ENCODE measurements around the gene EPAS1. TPM values are rescaled to one million over a fixed set of nuclear protein-coding genes. Genes with fewer than 3 reads are reported as not detected.

EPAS1 gene
- total and polyA plus RNA-seq, 2 experiments from 2014 or later = 1.4 to 4.8 TPM

GRCh38 chr2:46349115-46349547, 51.9 kb downstream of the EPAS1 start:
- Histone ChIP-seq H3K27ac (no peak overlapping the region), H3K4me1 (ENCODE audit: low read depth) (peaks cover 20% of the 10 kb centered on the region), H3K36me3 (no peaks in the 10 kb centered on the region), H3K9me3 (ENCODE audit: low read depth) (no peaks in the 10 kb centered on the region), H3K4me3 (no peak overlapping the region), H3K27me3 (no peaks in the 10 kb centered on the region)
- no peak for TF ChIP-seq CTCF (IDR thresholded peaks at IDR 0.05; ENCODE audit: low read depth, low read length)
- DNase-seq (ENCODE audit: low read depth in 1 of 2, low spot score in 1 of 2) = no peak

- DNase-seq (ENCODE audit: low read depth in 1 of 2, low spot score in 1 of 2) = peak in 1 of 2 donors; percentile 74
- no peaks in the 10 kb centered on the region for H3K9me3 ChIP-seq (ENCODE audit: low read depth)
- H3K27ac ChIP-seq = no peak overlapping the region
These were observed 53.0 kb downstream of the EPAS1 start for GRCh38 chr2:46350029-46350689.

GRCh38 chr2:46351098-46351749, 54.0 kb downstream of the EPAS1 start:
- Histone ChIP-seq H3K36me3 (no peaks in the 10 kb centered on the region), H3K4me3 (no peak overlapping the region), H3K27me3 (no peaks in the 10 kb centered on the region), H3K9me3 (ENCODE audit: low read depth) (no peaks in the 10 kb centered on the region), H3K27ac (no peak overlapping the region), H3K4me1 (ENCODE audit: low read depth) (peaks cover 20% of the 10 kb centered on the region)
- no peak for DNase-seq (ENCODE audit: low read depth in 1 of 2, low spot score in 1 of 2)
- no peak for TF ChIP-seq CTCF (IDR thresholded peaks at IDR 0.05; ENCODE audit: low read depth, low read length)

More at GRCh38 chr2:46350029-46350689, 53.0 kb downstream of the EPAS1 start:
- Histone ChIP-seq H3K27me3 (no peaks in the 10 kb centered on the region), H3K4me1 (ENCODE audit: low read depth) (peaks cover 20% of the 10 kb centered on the region), H3K36me3 (no peaks in the 10 kb centered on the region), H3K4me3 (no peak overlapping the region)
- no peak for TF ChIP-seq CTCF (IDR thresholded peaks at IDR 0.05; ENCODE audit: low read depth, low read length)

GRCh38 chr2:46351750-46352138, 54.5 kb downstream of the EPAS1 start:
- Histone ChIP-seq H3K9me3 (ENCODE audit: low read depth) (no peaks in the 10 kb centered on the region), H3K27me3 (no peaks in the 10 kb centered on the region), H3K27ac (no peak overlapping the region), H3K4me3 (no peak overlapping the region), H3K4me1 (ENCODE audit: low read depth) (peaks cover 20% of the 10 kb centered on the region), H3K36me3 (no peaks in the 10 kb centered on the region)
- TF ChIP-seq CTCF (IDR thresholded peaks at IDR 0.05; ENCODE audit: low read depth, low read length) = no peak
- no peak for DNase-seq (ENCODE audit: low read depth in 1 of 2, low spot score in 1 of 2)

- peak; percentile 23 for TF ChIP-seq CTCF (IDR thresholded peaks at IDR 0.05; ENCODE audit: low read depth, low read length)
- no peaks in the 10 kb centered on the region for H3K9me3 ChIP-seq (ENCODE audit: low read depth)
- no peak for DNase-seq (ENCODE audit: low read depth in 1 of 2, low spot score in 1 of 2)
- H3K27me3 ChIP-seq = no peaks in the 10 kb centered on the region
- no peak overlapping the region for H3K27ac ChIP-seq
- H3K4me3 ChIP-seq = no peak overlapping the region
- H3K36me3 ChIP-seq = no peaks in the 10 kb centered on the region
- H3K4me1 ChIP-seq (ENCODE audit: low read depth) = peaks cover 20% of the 10 kb centered on the region
These were observed 55.4 kb downstream of the EPAS1 start for GRCh38 chr2:46352621-46353020.

Measured in cardiac muscle cell (in vitro differentiated cells and primary cell).